Thyroid gland (tissue), 4 donors: ENCODE results near the gene IFI27L1. TPM values are rescaled to one million over a fixed set of nuclear protein-coding genes. Genes with fewer than 3 reads are reported as not detected.
"Not testable (repeated sequence)": the region's sequence is repeated elsewhere in the genome, so short reads cannot be mapped to it uniquely, and the experiment has no call there.

Source experiments
- DNase-seq, 2 donors: peaks; one replicate each; pipeline ENCODE4 v3.0.0-alpha.2; 2019
- H3K27ac ChIP-seq, 3 donors: fragments of 200-600 bp; sonication (generic); 1 replicate in 2 of 3; 2 replicates in 1 of 3; pipeline ENCODE4 v1.5.1; 2016 to 2019; ENCODE audit warnings: mild to moderate bottlenecking in 1 of 3, moderate library complexity in 1 of 3
- H3K27me3 ChIP-seq: fragments of 200-600 bp; sonication (generic); one replicate; pipeline ENCODE4 v1.5.1; 2019
- H3K36me3 ChIP-seq, 2 donors: fragments of 200-600 bp; sonication (generic); one replicate each; pipeline ENCODE4 v1.5.1; 2016 to 2019
- H3K4me1 ChIP-seq, 2 donors: fragments of 200-600 bp; sonication (generic); one replicate each; pipeline ENCODE4 v1.5.1; 2017 to 2019
- H3K4me3 ChIP-seq, 3 donors: fragments of 200-600 bp; sonication (generic); replicated peaks in 1 of 3; 1 replicate in 2 of 3; 2 replicates in 1 of 3; pipeline ENCODE4 v1.5.1; 2016; ENCODE audit warnings: mild to moderate bottlenecking in 1 of 3
- H3K9me3 ChIP-seq: fragments of 200-600 bp; sonication (generic); one replicate; pipeline ENCODE4 v1.5.1; 2017
- CTCF ChIP-seq, 6 experiments: fragments of 200-600 bp in 3 of 6; fragments of 450-650 bp in 3 of 6; sonication (generic) in 3 of 6; IDR thresholded peaks; one replicate each; pipeline ENCODE4 v1.5.1; 2016 to 2019; ENCODE audit warnings: antibody characterized with exemption in 6 of 6, mild to moderate bottlenecking in 2 of 6, inconsistent platforms in 1 of 6, moderate library complexity in 1 of 6
- POLR2A ChIP-seq, 2 donors: fragments of 450-650 bp; IDR thresholded peaks; one replicate each; pipeline ENCODE4 v1.6.1; 2017; ENCODE audit warnings: antibody characterized with exemption in 2 of 2, mild to moderate bottlenecking in 2 of 2, moderate library complexity in 1 of 2
- WGBS, 2 donors: methylation state at CpG; one replicate each; pipeline ENCODE4 v1.1.5; 2017; 5-methylcytosine and 5-hydroxymethylcytosine counted together
- intact Hi-C: fragments of 100-400 bp; cut with DNase I; formaldehyde crosslinking; loops from one replicate; pipeline ENCODE4 v1.15.1; 2023
- total RNA-seq, 4 donors: library from RNA; depleted of rRNA; stranded (reverse); fragments of >200 nt; gene quantifications; one replicate each; pipeline ENCODE4 v1.2.3, GENCODE V29; 2016

Gene IFI27L1
- total RNA-seq, 4 donors from 2014 or later, result 3.4 to 21.3 (median 10.2) TPM

- Histone ChIP-seq H3K36me3 (peaks cover 74 to 88% of the 10 kb centered on the region in 2 donors), H3K9me3 (no peaks in the 10 kb centered on the region), H3K4me1 (peaks cover 0 to 7% of the 10 kb centered on the region in 2 donors), H3K27me3 (no peaks in the 10 kb centered on the region), H3K4me3 (no peak overlapping the region), H3K27ac (no peak overlapping the region)
- intact Hi-C loops, result no loop called here
- DNase-seq, result no peak
- WGBS, 2 donors, result 91 to 93% methylated on average over 1 of the region's 1 CpG
- no peak for TF ChIP-seq POLR2A (IDR thresholded peaks at IDR 0.05)
- no peak for TF ChIP-seq CTCF (IDR thresholded peaks at IDR 0.05)
Observed at GRCh38 chr14:94058128-94058673, 22.9 kb upstream of the IFI27L1 start.

GRCh38 chr14:94058674-94059138, 22.4 kb upstream of the IFI27L1 start:
- Histone ChIP-seq H3K27ac (no peak overlapping the region), H3K9me3 (no peaks in the 10 kb centered on the region), H3K4me3 (no peak overlapping the region), H3K27me3 (no peaks in the 10 kb centered on the region), H3K4me1 (peaks cover 0 to 7% of the 10 kb centered on the region in 2 donors), H3K36me3 (peaks cover 69 to 85% of the 10 kb centered on the region in 2 donors)
- DNase-seq, result no peak
- TF ChIP-seq CTCF (IDR thresholded peaks at IDR 0.05) (no peak), POLR2A (IDR thresholded peaks at IDR 0.05) (no peak)
- intact Hi-C loops, result no loop called here
- WGBS, 2 donors, result 66 to 68% methylated on average over 5 of the region's 5 CpGs

- H3K36me3 ChIP-seq, result peaks cover 57 to 73% of the 10 kb centered on the region in 2 donors
- H3K27me3 ChIP-seq, result no peaks in the 10 kb centered on the region
- no peak overlapping the region for H3K4me3 ChIP-seq
- H3K27ac ChIP-seq, result no peak overlapping the region
- WGBS, 2 donors, result 75 to 82% methylated on average over 5 of the region's 5 CpGs
- H3K9me3 ChIP-seq, result no peaks in the 10 kb centered on the region
- intact Hi-C loops, result no loop called here
- no peak for TF ChIP-seq CTCF (IDR thresholded peaks at IDR 0.05)
- no peak for TF ChIP-seq POLR2A (IDR thresholded peaks at IDR 0.05)
- peaks cover 0 to 7% of the 10 kb centered on the region in 2 donors for H3K4me1 ChIP-seq
- no peak for DNase-seq
Observed at GRCh38 chr14:94059998-94060397, 21.1 kb upstream of the IFI27L1 start.

DNA sequence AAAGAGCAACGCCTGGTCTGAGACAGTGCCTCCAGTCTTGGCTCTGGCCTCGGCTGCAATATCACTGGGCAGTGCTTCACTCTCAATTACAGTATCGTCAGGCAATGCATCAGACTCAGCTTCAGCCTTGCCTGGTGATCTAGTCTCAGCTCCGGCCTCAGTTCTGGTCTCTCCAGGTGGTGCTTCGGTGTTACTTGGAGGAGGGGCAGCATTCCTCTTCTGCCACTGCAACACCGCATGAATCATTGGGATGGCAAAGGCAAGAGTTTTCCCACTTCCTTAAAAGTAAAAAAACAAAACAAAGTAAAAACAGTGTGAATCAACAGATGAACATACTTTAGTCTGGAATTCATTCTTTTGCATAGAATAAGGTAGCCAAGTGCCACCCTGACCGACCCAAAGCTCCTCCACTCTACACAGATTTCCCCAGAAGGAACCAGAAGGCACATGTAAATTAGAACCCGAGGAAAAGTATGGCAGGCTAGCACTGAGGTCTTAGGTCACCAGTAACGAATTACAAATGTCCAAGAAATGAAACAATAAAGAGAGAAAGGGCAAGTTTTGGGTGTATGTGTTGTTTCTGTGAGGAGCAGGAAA, 18.7 kb upstream of the IFI27L1 start:
- TF ChIP-seq POLR2A (IDR thresholded peaks at IDR 0.05) (no peak), CTCF (IDR thresholded peaks at IDR 0.05) (no peak)
- Histone ChIP-seq H3K27ac (no peak overlapping the region), H3K4me3 (no peak overlapping the region), H3K4me1 (peaks cover 9 to 23% of the 10 kb centered on the region in 2 donors), H3K27me3 (no peaks in the 10 kb centered on the region), H3K9me3 (no peaks in the 10 kb centered on the region), H3K36me3 (peaks cover 39 to 49% of the 10 kb centered on the region in 2 donors)
- 79 to 86% methylated on average over 9 of the region's 9 CpGs for WGBS, 2 donors
- intact Hi-C loops, result no loop called here
- no peak for DNase-seq

GRCh38 chr14:94066089-94066676, 14.9 kb upstream of the IFI27L1 start:
- WGBS, 2 donors, result 57 to 59% methylated on average over 7 to 8 of the region's 8 CpGs
- no peaks in the 10 kb centered on the region for H3K27me3 ChIP-seq
- no peak for TF ChIP-seq CTCF (IDR thresholded peaks at IDR 0.05)
- TF ChIP-seq POLR2A (IDR thresholded peaks at IDR 0.05), result no peak
- H3K27ac ChIP-seq, result no peak overlapping the region
- peaks cover 11 to 12% of the 10 kb centered on the region in 2 donors for H3K36me3 ChIP-seq
- peaks cover 9 to 17% of the 10 kb centered on the region in 2 donors for H3K4me1 ChIP-seq
- H3K9me3 ChIP-seq, result no peaks in the 10 kb centered on the region
- intact Hi-C loops, result no loop called here
- DNase-seq, result no peak
- H3K4me3 ChIP-seq, result no peak overlapping the region

DNA sequence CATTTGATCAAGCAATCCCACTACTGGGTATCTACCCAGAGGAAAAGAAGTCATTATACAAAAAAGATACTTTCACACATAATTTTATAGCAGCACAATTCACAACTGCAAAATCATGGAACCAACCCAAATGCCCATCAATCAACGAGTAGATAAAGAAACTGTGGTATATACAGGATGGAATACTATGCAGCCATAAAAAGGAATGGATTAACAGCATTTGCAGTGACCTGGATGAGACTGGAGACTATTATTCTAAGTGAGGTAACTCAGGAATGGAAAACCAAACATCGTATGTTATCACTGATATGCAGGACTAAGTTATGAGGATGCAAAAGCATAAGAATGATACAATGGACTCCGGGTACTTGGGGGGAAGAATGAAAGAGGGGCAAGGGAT, 9.0 kb upstream of the IFI27L1 start:
- WGBS, 2 donors, result 94 to 95% methylated on average over 3 of the region's 3 CpGs
- H3K4me1 ChIP-seq, result peaks cover 5 to 11% of the 10 kb centered on the region in 2 donors
- DNase-seq, H3K4me3 ChIP-seq, H3K9me3 ChIP-seq, intact Hi-C loops, H3K36me3 ChIP-seq, H3K27ac ChIP-seq, H3K27me3 ChIP-seq: not testable (repeated sequence)
